Head of caudate nucleus (tissue), 42 donors: ENCODE results near the gene HP1BP3.

Experiments
- DNase-seq, 42 donors: peaks; one replicate each; pipeline versions ENCODE4 v3.0.0 to v3.0.0-alpha.2; 2020 to 2021; ENCODE audit warnings: mixed read lengths in 7 of 42
- intact Hi-C: fragments of 100-400 bp; cut with DNase I; formaldehyde crosslinking; loops from one replicate; pipeline ENCODE4 v1.15.0; 2022

Gene HP1BP3

GRCh38 chr1:20701847-20702246 is 85.3 kb downstream of the HP1BP3 start:
- DNase-seq: no peak
- intact Hi-C loops: no loop called here

GRCh38 chr1:20701446-20701845 is 85.7 kb downstream of the HP1BP3 start:
- intact Hi-C loops: no loop called here
- DNase-seq: no peak

- peak in 1 of 42 donors; percentile 1 for DNase-seq
- intact Hi-C loops: no loop called here
Measured at GRCh38 chr1:20700636-20701215, 86.4 kb downstream of the HP1BP3 start.

GRCh38 chr1:20699558-20699957 is 87.5 kb downstream of the HP1BP3 start:
- intact Hi-C loops: loop anchor here (5.0 kb wide), 1 partner anchor 498 kb away; no protein-coding TSS in a partner anchor
- DNase-seq: no peak

GRCh38 chr1:20698195-20698910 is 88.8 kb downstream of the HP1BP3 start:
- no peak for DNase-seq
- intact Hi-C loops: loop anchor here (5.0 kb wide), 1 partner anchor 499 kb away; no protein-coding TSS in a partner anchor

- no peak for DNase-seq
- intact Hi-C loops: loop anchor here (5.0 kb wide), 1 partner anchor 500 kb away; no protein-coding TSS in a partner anchor
Measured at GRCh38 chr1:20697563-20697962, 89.5 kb downstream of the HP1BP3 start.

- peak; percentile 56 to 90 (median 82) for DNase-seq
- intact Hi-C loops: loop anchor here (5.0 kb wide), 1 partner anchor 501 kb away; no protein-coding TSS in a partner anchor
Measured at GRCh38 chr1:20696397-20697333, 90.4 kb downstream of the HP1BP3 start.

GRCh38 chr1:20695515-20695914 is 91.6 kb downstream of the HP1BP3 start:
- intact Hi-C loops: loop anchor here (5.0 kb wide), 1 partner anchor 502 kb away; no protein-coding TSS in a partner anchor
- DNase-seq: peak in 14 of 42 donors; percentile 19 to 72 (median 43)

- intact Hi-C loops: no loop called here
- no peak for DNase-seq
Measured at GRCh38 chr1:20693623-20694022, 93.5 kb downstream of the HP1BP3 start.
